OCI-LY7 (cell line): ENCODE results near the gene SUSD4. TPM values are rescaled to one million over a fixed set of nuclear protein-coding genes. Genes with fewer than 3 reads are reported as not detected.
A peak's percentile ranks its signal among the peaks of the same experiment; 100 is the strongest.

Experiments used
- Bru-seq: library from RNA; stranded (reverse); fragments of 400-500 nt; gene quantifications from one replicate; lab custom pipeline; 2021; lab: Mats Ljungman, UMichigan
- BruChase-seq, 2 experiments: library from RNA; stranded (reverse); fragments of 400-500 nt; gene quantifications; one replicate each; lab custom pipeline; 2021; lab: Mats Ljungman, UMichigan
- BruUV-seq: library from RNA; stranded (reverse); fragments of 400-500 nt; replicated peaks from 2 replicates; lab custom pipeline; 2021; lab: Mats Ljungman, UMichigan
- CTCF ChIA-PET: fragments of 300-600 bp; sonication (Branson Sonifier 250); formaldehyde crosslinking; loops from one replicate; lab custom pipeline; 2022; ENCODE audit warnings: antibody characterized with exemption; ENCODE audit not compliant: unreplicated experiment; lab: Charles Lee
- POLR2A ChIA-PET: fragments of 300-600 bp; sonication (Branson Sonifier 250); formaldehyde crosslinking; loops from one replicate; lab custom pipeline; 2022; ENCODE audit warnings: antibody characterized with exemption; lab: Charles Lee
- DNase-seq: peaks from one replicate; pipeline ENCODE4 v3.0.0-alpha.2; 2015; ENCODE audit warnings: low spot score
- H2AFZ ChIP-seq: fragments of 200-600 bp; sonication (generic), shearing (Covaris generic); 2 replicates; pipeline ENCODE4 v1.6.1; 2014; ENCODE audit warnings: mild to moderate bottlenecking, antibody characterized with exemption, low read length, moderate library complexity
- H3K27ac ChIP-seq: fragments of 200-600 bp; sonication (generic); 2 replicates; pipeline ENCODE4 v1.5.1; 2014; ENCODE audit warnings: mixed run types, low read depth, mild to moderate bottlenecking, moderate library complexity, low read length, inconsistent platforms; ENCODE audit not compliant: poor library complexity, severe bottlenecking
- H3K36me3 ChIP-seq: fragments of 200-600 bp; sonication (generic); 2 replicates; pipeline ENCODE4 v1.6.1; 2014; ENCODE audit warnings: mild to moderate bottlenecking, antibody characterized with exemption, low read length, moderate library complexity, mixed read lengths; ENCODE audit not compliant: insufficient read depth
- H3K4me1 ChIP-seq: fragments of 200-600 bp; sonication (generic); 2 replicates; pipeline ENCODE4 v1.5.1; 2014; ENCODE audit warnings: mild to moderate bottlenecking, low read length; ENCODE audit not compliant: insufficient read depth, poor library complexity, severe bottlenecking
- H3K4me2 ChIP-seq: fragments of 200-600 bp; sonication (generic); 2 replicates; pipeline ENCODE4 v1.6.1; 2014; ENCODE audit warnings: mild to moderate bottlenecking, low read length
- H3K4me3 ChIP-seq: fragments of 200-600 bp; sonication (generic); 2 replicates; pipeline ENCODE4 v1.5.1; 2014; ENCODE audit warnings: mild to moderate bottlenecking, low read depth, low read length; ENCODE audit not compliant: poor library complexity, severe bottlenecking
- H3K79me2 ChIP-seq: fragments of 200-600 bp; sonication (generic); 2 replicates; pipeline ENCODE4 v1.6.1; 2016; ENCODE audit warnings: low read depth, mild to moderate bottlenecking, low read length, moderate library complexity, mixed read lengths; ENCODE audit not compliant: insufficient read depth
- H3K9me2 ChIP-seq: fragments of 200-600 bp; sonication (generic); 2 replicates; pipeline ENCODE4 v1.6.1; 2016; ENCODE audit warnings: mild to moderate bottlenecking, low read length, mixed read lengths; ENCODE audit not compliant: insufficient read depth
- H3K9me3 ChIP-seq: fragments of 200-600 bp; sonication (generic); 2 replicates; pipeline ENCODE4 v1.6.1; 2014; ENCODE audit warnings: mild to moderate bottlenecking, mixed run types, low read length, mixed read lengths
- H4K20me1 ChIP-seq: fragments of 200-600 bp; sonication (generic); 2 replicates; pipeline ENCODE4 v1.6.1; 2014; ENCODE audit warnings: mild to moderate bottlenecking, antibody characterized with exemption, low read length, moderate library complexity, mixed read lengths; ENCODE audit not compliant: insufficient read depth
- CTCF ChIP-seq: fragments of 200-600 bp; sonication (generic); conservative IDR thresholded peaks from 2 replicates; pipeline ENCODE4 v1.5.1; 2014; ENCODE audit warnings: mild to moderate bottlenecking, antibody characterized with exemption, low read length, moderate library complexity, mixed read lengths
- EZH2phosphoT487 ChIP-seq: fragments of 200-600 bp; sonication (generic); IDR thresholded peaks from 2 replicates; pipeline ENCODE4 v1.6.1; 2018; ENCODE audit warnings: low read depth, borderline replicate concordance, mild to moderate bottlenecking, mixed run types, antibody characterized with exemption, low read length, moderate library complexity, mixed read lengths
- intact Hi-C: fragments of 100-400 bp; cut with micrococcal nuclease; formaldehyde crosslinking; loops from one replicate; pipeline ENCODE4 v1.10.0; 2022; ENCODE audit not compliant: unreplicated experiment
- long read RNA-seq: library from polyadenylated mRNA; stranded (forward); transcript quantifications from one replicate; pipeline ENCODE4 v2.0.0, GENCODE V29; 2022
- total RNA-seq, 2 experiments: library from RNA; depleted of rRNA in 1 of 2; stranded (reverse); fragments of >200 nt in 1 of 2; shearing (Covaris generic) in 1 of 2; gene quantifications; 2 replicates each; pipeline ENCODE4 v1.2.3, GENCODE V29; 2014 to 2022

Gene SUSD4
- total RNA-seq (2014; rRNA removed; shearing (Covaris generic)), result 0.21 TPM in 1 of 2 replicates, not detected in the other
- 0.42 and 0.52 TPM in 2 replicates for total RNA-seq (2022)
- Bru-seq, nascent RNA, result percentile 14 among the genes with signal in this experiment
- percentile 11 among the genes with signal in this experiment for BruChase-seq, experiment 1, labeled RNA remaining after a 6-hour chase
- BruChase-seq, experiment 2, labeled RNA remaining after a 2-hour chase, result percentile 14 among the genes with signal in this experiment
- long read RNA-seq, result 0 reads

GRCh38 chr1:223363856-223364684 is at the start of gene SUSD4:
Gene SUSD4, minus strand, starts transcription at chr1:223364176. Its CDS starts 751 bp downstream, at chr1:223363425.
- H3K36me3 ChIP-seq, result no peaks in the 10 kb centered on the region
- peaks cover 6% of the 10 kb centered on the region for H3K4me1 ChIP-seq
- intact Hi-C loops, result loop anchor here (10.0 kb wide), 1 partner anchor 481 kb away; the partner anchor contains the start of gene TP53BP2
- peak within 1 kb of the TSS; percentile 82 for H2AFZ ChIP-seq
- BruUV-seq, result no TSS peak
- ChIA-PET POLR2A (interaction anchor here (0.7 kb wide), 1 partner anchor 708 kb away, joined by 4 read pairs; no protein-coding TSS in a partner anchor), CTCF (no interaction called here)
- DNase-seq, result peak; percentile 62
- H4K20me1 ChIP-seq, result no peaks in the 10 kb centered on the region
- peak within 1 kb of the TSS; percentile 67 for H3K4me3 ChIP-seq
- TF ChIP-seq CTCF (no peak), EZH2phosphoT487 (no peak)
- no peaks in the 10 kb centered on the region for H3K79me2 ChIP-seq
- no peaks in the 10 kb centered on the region for H3K9me3 ChIP-seq
- H3K9me2 ChIP-seq, result no peaks in the 10 kb centered on the region
- peak within 1 kb of the TSS; percentile 74 for H3K4me2 ChIP-seq
- no peak within 1 kb of the TSS for H3K27ac ChIP-seq

- Histone ChIP-seq H2AFZ (no peak overlapping the region), H3K79me2 (no peaks in the 10 kb centered on the region), H3K27ac (no peak overlapping the region), H4K20me1 (no peaks in the 10 kb centered on the region), H3K4me1 (no peaks in the 10 kb centered on the region), H3K4me2 (no peak overlapping the region), H3K4me3 (no peak overlapping the region), H3K9me2 (no peaks in the 10 kb centered on the region), H3K36me3 (no peaks in the 10 kb centered on the region), H3K9me3 (no peaks in the 10 kb centered on the region)
- intact Hi-C loops, result no loop called here
- no peak for DNase-seq
- no peak for TF ChIP-seq EZH2phosphoT487
- no peak for TF ChIP-seq CTCF
- ChIA-PET POLR2A (no interaction called here), CTCF (no interaction called here)
- no TSS peak for BruUV-seq
Measured at GRCh38 chr1:223413216-223413615, 49.2 kb upstream of the SUSD4 start.
